Mammary epithelial cell (primary cell): ENCODE results near the gene KCNMB3.

Source experiments
- EZH2 ChIP-seq: IDR thresholded peaks from 2 replicates; pipeline ENCODE4 v1.6.1; 2012; ENCODE audit warnings: low read length, inconsistent platforms, borderline replicate concordance
- TF ChIP-seq, protein P1 (sequence below), 2 donors: IDR thresholded peaks in 1 of 2; conservative IDR thresholded peaks in 1 of 2; 2 replicates each; pipeline ENCODE4 v1.5.1; 2011 to 2012; ENCODE audit warnings: inconsistent platforms in 2 of 2, low read length in 2 of 2, mild to moderate bottlenecking in 2 of 2, control low read depth in 1 of 2, low read depth in 1 of 2; ENCODE audit not compliant: insufficient read depth in 1 of 2; ENCODE audit errors: extremely low read depth in 1 of 2

GRCh38 chr3:179265092-179265491, 14.2 kb upstream of the KCNMB3 start:
- TF ChIP-seq, protein P1, sequence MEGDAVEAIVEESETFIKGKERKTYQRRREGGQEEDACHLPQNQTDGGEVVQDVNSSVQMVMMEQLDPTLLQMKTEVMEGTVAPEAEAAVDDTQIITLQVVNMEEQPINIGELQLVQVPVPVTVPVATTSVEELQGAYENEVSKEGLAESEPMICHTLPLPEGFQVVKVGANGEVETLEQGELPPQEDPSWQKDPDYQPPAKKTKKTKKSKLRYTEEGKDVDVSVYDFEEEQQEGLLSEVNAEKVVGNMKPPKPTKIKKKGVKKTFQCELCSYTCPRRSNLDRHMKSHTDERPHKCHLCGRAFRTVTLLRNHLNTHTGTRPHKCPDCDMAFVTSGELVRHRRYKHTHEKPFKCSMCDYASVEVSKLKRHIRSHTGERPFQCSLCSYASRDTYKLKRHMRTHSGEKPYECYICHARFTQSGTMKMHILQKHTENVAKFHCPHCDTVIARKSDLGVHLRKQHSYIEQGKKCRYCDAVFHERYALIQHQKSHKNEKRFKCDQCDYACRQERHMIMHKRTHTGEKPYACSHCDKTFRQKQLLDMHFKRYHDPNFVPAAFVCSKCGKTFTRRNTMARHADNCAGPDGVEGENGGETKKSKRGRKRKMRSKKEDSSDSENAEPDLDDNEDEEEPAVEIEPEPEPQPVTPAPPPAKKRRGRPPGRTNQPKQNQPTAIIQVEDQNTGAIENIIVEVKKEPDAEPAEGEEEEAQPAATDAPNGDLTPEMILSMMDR (conservative IDR thresholded peaks at IDR 0.05 in 1 of 2, IDR thresholded peaks at IDR 0.05 in 1 of 2; ENCODE audit: extremely low read depth in 1 of 2, insufficient read depth in 1 of 2, low read depth in 1 of 2, low read length in 2 of 2) = no peak
- no peak for TF ChIP-seq EZH2
